ENCODE results near the gene CEL.

Gene CEL

GRCh38 chr9:133103987-133104505, 42.3 kb downstream of the CEL start:
- no peak for DNase-seq (ENCODE audit: low read depth)

GRCh38 chr9:133104718-133105460, 43.1 kb downstream of the CEL start:
- DNase-seq (ENCODE audit: low read depth), result no peak

GRCh38 chr9:133105461-133105770, 43.6 kb downstream of the CEL start:
- DNase-seq (ENCODE audit: low read depth), result no peak

DNA sequence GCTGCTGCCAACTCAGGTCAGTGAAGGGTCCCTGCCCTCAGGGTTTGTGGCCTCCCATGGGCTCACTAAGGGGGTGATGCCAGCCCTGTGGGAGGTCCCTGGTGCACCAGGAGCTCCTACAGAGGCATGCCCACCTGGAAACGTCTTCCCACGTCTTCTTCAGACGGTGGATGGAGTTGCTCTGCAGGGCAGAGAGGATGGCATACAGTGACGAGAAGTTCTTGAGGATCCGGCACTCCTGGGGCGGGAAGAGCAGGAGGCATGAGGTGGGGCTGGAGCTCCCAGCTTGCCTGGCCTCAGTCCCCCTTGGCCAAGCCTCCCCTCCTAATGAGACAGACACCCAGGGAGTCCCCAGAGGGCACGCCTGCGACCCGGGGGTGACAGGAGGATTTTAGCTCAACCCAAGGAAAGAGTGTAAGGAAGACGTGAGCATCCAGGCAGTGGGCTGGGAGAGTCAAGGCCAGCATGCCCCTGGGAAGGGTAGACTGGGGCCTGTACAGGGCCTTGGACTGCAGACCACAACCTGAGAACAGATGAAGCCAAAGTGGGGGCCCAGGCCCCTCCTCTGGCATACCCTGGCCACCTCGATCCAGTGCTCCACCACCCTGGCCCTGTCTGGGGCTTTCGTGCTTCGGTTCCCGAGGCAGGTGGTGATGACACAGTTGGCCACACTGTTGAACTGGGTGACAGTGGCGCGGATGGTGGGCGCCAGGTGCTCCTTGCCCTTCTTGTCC, 44.9 kb downstream of the CEL start:
- no peak for DNase-seq (ENCODE audit: low read depth)

- no peak for DNase-seq (ENCODE audit: low read depth)
Observed at GRCh38 chr9:133107245-133107722, 45.5 kb downstream of the CEL start.

GRCh38 chr9:133107961-133108793, 46.4 kb downstream of the CEL start:
- DNase-seq (ENCODE audit: low read depth), result no peak

DNA sequence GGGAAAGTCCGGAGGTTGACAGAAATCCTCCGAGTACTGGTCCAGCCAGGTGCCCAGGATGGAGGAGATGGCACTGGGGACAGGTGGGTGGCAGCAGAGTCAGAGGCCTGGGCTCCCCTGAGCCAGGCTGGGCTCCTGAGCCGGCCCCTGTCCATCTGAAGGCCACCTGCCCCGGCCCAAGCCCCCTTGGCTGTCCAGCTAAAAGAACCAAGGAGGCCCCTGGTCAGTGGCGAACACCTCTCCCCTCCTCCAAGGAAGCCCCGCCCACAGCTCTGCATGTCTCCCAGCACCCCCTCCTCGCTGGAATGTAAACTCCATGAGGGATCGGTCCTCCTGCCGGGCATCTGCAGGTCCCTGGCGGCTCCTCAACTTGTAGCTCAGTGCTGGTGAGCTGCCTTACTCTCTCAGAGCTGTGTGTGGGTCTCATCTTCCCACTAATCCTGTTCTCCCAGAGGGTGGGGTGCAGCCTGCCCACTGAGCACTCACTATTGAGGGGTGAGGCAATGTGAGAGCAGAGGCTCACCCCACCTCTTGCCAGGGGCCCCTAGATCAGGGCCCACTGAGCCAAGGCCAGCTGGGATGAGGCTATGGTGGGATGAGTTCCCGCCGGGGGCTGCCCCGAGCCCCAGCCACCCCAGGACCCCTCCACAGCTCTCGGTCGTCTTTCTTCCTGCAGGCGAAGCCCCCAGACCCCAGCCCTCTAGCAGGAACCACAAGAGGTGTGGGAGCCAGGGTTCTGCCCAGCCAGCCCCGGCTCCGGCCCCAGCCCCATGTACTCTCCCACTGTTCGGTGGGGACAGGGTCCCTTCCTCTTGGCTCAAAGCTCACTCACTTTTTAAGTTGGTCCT, 47.2 kb downstream of the CEL start:
- no peak for DNase-seq (ENCODE audit: low read depth)

- DNase-seq (ENCODE audit: low read depth), result no peak
Observed at GRCh38 chr9:133109931-133110650, 48.3 kb downstream of the CEL start.

DNA sequence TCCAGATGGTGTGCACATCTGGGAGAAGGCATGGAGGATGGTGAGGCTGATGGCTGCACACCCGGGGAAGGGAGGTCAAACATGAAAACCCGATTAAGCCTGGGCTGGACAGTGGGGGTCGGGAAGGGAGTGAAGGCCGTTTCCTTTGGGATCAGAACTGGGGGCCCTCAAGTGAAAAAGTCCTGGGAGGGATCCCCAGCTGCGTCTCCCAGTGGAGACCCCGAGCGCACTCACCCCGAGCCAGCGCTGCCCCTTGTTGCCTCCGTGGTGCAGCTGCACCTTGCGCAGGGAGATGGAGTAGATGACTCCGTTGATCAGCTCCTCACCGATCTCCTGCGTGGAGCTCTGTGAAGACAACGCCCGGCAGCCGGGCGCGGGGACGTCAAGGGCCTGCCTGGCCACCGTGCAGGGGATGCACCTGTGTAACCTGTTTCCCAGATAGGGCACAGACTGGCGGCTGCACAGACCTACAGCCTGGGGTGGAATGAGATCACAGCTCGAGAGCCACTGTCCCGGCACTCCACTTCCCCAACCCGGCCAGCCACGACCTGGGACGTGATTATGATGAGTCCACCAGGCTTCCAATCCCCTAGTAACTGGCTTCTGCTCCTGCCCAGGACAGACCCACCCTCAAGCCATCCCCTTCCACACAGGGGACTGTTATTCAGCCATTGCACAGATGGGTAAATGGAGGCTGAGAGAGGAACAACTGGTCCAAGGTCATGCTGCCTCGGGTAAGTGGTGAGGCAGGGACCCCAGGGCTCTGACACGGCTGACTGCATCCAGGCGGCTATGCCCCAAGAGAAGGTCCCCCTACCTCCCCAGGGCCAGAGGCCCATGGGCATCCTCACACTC, 50.3 kb downstream of the CEL start:
- DNase-seq (ENCODE audit: low read depth), result no peak

DNA sequence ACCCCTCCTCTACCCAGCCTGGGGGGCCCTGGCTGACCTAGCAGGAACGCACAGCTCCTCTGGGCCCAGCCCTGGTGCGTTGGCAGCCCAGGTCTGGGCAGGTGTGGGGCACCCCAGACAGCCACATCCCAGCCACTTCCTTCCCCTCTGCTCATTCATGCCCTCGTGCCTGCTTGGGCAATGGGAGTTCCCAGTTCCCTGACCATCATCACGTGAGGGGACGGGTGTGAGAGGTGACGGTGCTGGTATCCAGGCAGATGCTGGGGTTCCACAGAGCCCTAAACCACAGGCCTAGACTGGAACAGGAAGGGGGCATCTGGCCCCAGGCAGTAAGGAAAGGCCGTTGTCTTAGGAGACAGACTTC, 50.9 kb downstream of the CEL start:
- no peak for DNase-seq (ENCODE audit: low read depth)

- no peak for DNase-seq (ENCODE audit: low read depth)
Observed at GRCh38 chr9:133113163-133113948, 51.6 kb downstream of the CEL start.

DNA sequence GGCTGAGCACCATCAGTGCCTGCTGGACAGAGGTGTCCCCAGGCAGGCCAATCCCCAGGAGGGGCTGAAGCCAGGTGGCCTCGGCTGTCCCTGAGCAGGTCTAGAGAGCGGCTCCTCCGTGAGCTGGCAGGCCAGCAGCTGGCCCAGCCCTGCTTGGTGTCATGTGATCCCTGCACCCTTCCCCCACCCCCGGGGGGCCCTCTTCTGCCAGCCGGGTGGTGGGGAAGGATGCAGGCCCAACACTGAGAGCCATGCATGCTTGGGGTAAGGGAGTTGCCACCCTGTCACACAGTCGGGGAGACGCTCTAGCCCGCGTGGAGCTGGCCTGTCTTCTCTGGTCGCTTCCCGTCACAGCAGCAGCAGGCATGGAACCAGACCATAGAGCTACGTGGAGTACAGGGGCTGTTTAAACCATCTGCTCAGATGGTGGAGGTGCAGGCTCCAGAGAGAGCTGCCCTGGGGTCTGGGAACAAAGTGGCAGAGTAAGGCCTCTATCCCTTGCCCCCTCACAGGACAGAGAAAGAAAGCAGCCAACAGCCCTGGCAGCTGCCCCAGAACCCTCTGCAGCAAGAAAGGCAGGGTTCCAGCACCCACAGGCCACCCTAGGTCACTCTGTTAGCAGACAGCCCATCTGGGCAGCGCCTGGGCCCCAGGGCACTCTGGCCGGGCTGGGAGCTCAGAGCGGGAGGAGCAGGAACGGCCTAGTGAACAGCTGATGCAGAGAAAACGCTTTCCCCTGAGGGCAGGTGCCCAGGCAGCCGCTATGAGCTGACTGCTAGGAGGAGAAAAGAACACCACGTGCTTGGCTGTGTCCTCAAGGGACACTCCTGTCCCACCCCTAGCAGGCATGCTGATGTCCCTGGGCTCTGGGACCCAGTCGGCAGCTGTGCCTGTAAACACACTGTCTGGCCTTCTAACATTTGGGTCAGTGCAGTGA, 52.4 kb downstream of the CEL start:
- no peak for DNase-seq (ENCODE audit: low read depth)

- no peak for DNase-seq (ENCODE audit: low read depth)
Observed at GRCh38 chr9:133114886-133115603, 53.3 kb downstream of the CEL start.

DNA sequence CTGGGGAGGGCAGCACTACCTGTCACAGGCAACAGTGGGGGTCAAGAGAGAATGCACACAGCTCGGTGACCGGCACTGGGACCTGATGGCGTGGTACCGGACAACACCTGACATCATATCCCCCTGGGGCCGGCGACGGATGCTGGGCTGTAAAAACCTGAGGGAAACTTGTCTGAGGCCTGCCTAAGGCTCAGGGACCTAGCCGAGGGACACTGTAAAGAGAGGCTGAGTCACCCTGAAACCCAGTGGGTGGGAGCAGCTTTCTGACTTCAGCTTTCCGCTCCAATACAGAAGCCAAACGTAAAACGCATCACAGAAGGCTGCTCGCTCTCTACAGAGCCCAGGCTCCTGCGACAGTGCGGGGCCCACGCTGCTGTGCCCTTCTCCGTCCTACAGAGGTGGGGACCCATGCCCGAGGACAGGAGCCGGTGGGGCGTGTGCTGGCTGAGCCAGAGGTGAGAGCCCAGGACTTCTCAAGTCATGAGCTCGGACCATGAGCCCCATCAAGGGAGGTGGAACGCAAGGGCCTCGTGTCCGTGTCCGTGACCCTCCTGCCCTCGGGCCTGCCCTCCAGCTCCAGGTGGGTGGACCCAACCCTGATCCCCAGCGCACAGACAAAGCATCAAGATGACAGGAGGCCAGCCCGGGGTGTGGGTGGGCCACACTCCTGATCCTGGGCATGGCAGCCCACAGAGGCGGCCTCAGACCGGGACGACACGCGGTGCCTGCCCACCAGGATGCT, 54.0 kb downstream of the CEL start:
- DNase-seq (ENCODE audit: low read depth), result no peak

DNA sequence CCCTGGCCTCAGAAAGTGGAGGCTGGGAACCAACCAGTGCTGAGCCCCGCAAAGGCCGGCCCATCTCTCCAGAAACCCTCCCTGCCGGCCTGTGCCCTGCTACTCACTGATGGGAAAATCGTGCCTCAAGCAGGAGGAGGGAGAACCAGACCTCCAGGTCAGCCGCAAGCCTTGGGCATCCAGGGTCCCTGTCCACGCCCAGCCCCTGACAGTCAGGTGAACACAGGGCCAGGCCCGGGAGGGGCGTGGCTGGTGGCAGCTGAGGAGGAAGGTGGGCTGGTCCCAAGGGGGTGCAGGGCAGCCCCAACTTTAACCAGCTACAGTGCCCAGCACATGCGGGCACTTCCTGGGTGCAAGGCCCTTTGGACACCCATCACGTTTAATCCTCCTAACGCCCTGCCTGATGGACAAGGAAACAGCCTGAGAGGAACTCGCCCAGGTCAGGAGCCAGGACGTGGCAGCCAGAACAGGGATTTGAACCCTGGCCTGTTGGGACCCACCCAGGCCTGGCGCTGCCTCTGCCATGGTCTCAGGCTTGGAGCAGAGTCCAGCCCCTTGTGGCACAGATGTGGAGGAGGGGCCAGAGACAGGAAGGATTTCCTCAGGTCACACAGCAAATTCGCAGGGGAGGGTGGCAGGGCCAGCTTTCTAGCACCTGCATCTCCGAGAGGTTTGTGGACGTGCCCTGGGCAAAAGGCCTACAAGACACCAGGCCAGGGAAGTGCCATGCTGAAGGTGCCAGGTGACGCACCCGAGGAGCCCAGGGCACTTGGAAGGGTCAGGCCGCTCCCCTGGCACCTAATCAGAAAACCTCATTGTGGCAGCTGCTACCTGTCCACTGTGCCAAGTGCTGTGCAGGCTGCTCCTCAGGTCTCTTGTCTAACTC, 54.8 kb downstream of the CEL start:
- DNase-seq (ENCODE audit: low read depth), result no peak

All from activated T-cell treated with anti-CD3 and anti-CD28 coated beads for 1 hour (primary cell).